OCI-LY1 (cell line): ENCODE data around the gene DLGAP4.

Experiments
- H2AFZ ChIP-seq: fragments of 200-600 bp; sonication (generic), shearing (Covaris generic); 2 replicates; pipeline ENCODE4 v1.6.0; 2014; ENCODE audit warnings: antibody characterized with exemption, mild to moderate bottlenecking, low read length
- H3F3A ChIP-seq: fragments of 200-600 bp; sonication (generic), shearing (Covaris generic); 2 replicates; pipeline ENCODE4 v1.6.0; 2014; ENCODE audit warnings: mild to moderate bottlenecking, antibody characterized with exemption, low read length, moderate library complexity; ENCODE audit not compliant: insufficient read depth
- H3K27ac ChIP-seq: fragments of 200-600 bp; sonication (generic); 2 replicates; pipeline ENCODE4 v1.5.1; 2014; ENCODE audit warnings: low read length, mixed run types, mild to moderate bottlenecking, low read depth; ENCODE audit not compliant: poor library complexity, severe bottlenecking
- H3K27me3 ChIP-seq: fragments of 200-600 bp; sonication (generic); 2 replicates; pipeline ENCODE4 v1.6.0; 2014; ENCODE audit warnings: antibody characterized with exemption, mild to moderate bottlenecking, low read length, moderate library complexity; ENCODE audit not compliant: insufficient read depth
- H3K36me3 ChIP-seq: fragments of 200-600 bp; sonication (generic); 2 replicates; pipeline ENCODE4 v1.6.1; 2014; ENCODE audit warnings: mild to moderate bottlenecking, antibody characterized with exemption, low read length, moderate library complexity, mixed read lengths; ENCODE audit not compliant: insufficient read depth
- H3K4me1 ChIP-seq: fragments of 200-600 bp; sonication (generic); 2 replicates; pipeline ENCODE4 v1.5.1; 2014; ENCODE audit warnings: mild to moderate bottlenecking, low read length, moderate library complexity; ENCODE audit not compliant: insufficient read depth, severe bottlenecking
- H3K4me2 ChIP-seq: fragments of 200-600 bp; sonication (generic), shearing (Covaris generic); 2 replicates; pipeline ENCODE4 v1.6.1; 2014; ENCODE audit warnings: low read length
- H3K4me3 ChIP-seq: fragments of 200-600 bp; sonication (generic); 2 replicates; pipeline ENCODE4 v1.5.1; 2014; ENCODE audit warnings: low read length, low read depth, mild to moderate bottlenecking, mixed read lengths; ENCODE audit not compliant: poor library complexity, severe bottlenecking
- H3K79me2 ChIP-seq: fragments of 200-600 bp; shearing (Covaris generic); 2 replicates; pipeline ENCODE4 v1.6.1; 2016; ENCODE audit warnings: mixed run types, low read length, mixed read lengths; ENCODE audit not compliant: insufficient read depth
- H3K9ac ChIP-seq: fragments of 200-600 bp; sonication (generic), shearing (Covaris generic); 2 replicates; pipeline ENCODE4 v1.6.1; 2014; ENCODE audit warnings: mild to moderate bottlenecking, low read length, mixed read lengths
- H3K9me2 ChIP-seq: fragments of 200-600 bp; sonication (generic), shearing (Covaris generic); 2 replicates; pipeline ENCODE4 v1.6.1; 2014; ENCODE audit warnings: low read depth, mild to moderate bottlenecking, low read length, mixed read lengths
- H3K9me3 ChIP-seq: fragments of 200-600 bp; shearing (Covaris generic); 2 replicates; pipeline ENCODE4 v1.6.1; 2014; ENCODE audit warnings: low read length, mixed read lengths
- H4K20me1 ChIP-seq: fragments of 200-600 bp; sonication (generic), shearing (Covaris generic); 2 replicates; pipeline ENCODE4 v1.6.0; 2016; ENCODE audit warnings: mild to moderate bottlenecking, low read length; ENCODE audit not compliant: insufficient read depth
- EZH2 ChIP-seq: fragments of 200-600 bp; sonication (generic), shearing (Covaris generic); IDR thresholded peaks from 2 replicates; pipeline ENCODE4 v1.8.0; 2017; ENCODE audit warnings: borderline replicate concordance, mixed run types, mild to moderate bottlenecking, antibody characterized with exemption, low read length, moderate library complexity, mixed read lengths
- TF ChIP-seq, protein P1 (sequence below): fragments of 200-600 bp; sonication (generic), shearing (Covaris generic); IDR thresholded peaks from 2 replicates; pipeline ENCODE4 v1.5.1; 2017; ENCODE audit warnings: mild to moderate bottlenecking, antibody characterized with exemption, low read length, moderate library complexity, mixed read lengths

The DLGAP4 gene

DNA sequence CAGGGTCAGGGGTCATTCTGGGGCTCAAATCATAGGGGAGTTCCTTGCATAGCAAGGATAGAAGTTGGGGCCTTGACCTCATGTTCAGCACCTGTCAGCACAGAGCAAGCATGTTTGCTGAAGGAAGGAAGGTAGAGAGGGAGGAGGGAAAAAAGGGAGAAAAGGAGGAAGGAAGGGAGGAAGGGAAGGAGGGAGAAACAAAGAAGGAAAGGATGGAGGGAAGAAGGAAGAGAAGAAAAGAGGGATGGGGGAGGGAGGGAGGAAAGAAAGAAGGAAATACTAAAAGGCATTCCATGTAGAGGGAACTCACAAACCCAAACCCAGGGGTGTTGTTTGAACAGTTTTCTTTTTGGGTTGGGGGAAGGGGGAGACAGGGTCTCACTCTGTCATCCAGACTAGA is 80.1 kb downstream of the DLGAP4 start:
- H3K9me2 ChIP-seq: no peaks in the 10 kb centered on the region
- H2AFZ ChIP-seq: no peak overlapping the region
- H3K27ac ChIP-seq: no peak overlapping the region
- no peaks in the 10 kb centered on the region for H3K9me3 ChIP-seq
- H3K4me3 ChIP-seq: no peak overlapping the region
- no peaks in the 10 kb centered on the region for H4K20me1 ChIP-seq
- TF ChIP-seq, protein P1, sequence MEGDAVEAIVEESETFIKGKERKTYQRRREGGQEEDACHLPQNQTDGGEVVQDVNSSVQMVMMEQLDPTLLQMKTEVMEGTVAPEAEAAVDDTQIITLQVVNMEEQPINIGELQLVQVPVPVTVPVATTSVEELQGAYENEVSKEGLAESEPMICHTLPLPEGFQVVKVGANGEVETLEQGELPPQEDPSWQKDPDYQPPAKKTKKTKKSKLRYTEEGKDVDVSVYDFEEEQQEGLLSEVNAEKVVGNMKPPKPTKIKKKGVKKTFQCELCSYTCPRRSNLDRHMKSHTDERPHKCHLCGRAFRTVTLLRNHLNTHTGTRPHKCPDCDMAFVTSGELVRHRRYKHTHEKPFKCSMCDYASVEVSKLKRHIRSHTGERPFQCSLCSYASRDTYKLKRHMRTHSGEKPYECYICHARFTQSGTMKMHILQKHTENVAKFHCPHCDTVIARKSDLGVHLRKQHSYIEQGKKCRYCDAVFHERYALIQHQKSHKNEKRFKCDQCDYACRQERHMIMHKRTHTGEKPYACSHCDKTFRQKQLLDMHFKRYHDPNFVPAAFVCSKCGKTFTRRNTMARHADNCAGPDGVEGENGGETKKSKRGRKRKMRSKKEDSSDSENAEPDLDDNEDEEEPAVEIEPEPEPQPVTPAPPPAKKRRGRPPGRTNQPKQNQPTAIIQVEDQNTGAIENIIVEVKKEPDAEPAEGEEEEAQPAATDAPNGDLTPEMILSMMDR: no peak
- no peak for TF ChIP-seq EZH2
- H3K27me3 ChIP-seq: 0 out of 2 replicates have a peak, but pooled peaks cover 3% of the 10 kb centered on the region
- no peak overlapping the region for H3K4me2 ChIP-seq
- H3K79me2 ChIP-seq: no peaks in the 10 kb centered on the region
- no peaks in the 10 kb centered on the region for H3K36me3 ChIP-seq
- no peaks in the 10 kb centered on the region for H3K4me1 ChIP-seq
- no peaks in the 10 kb centered on the region for H3F3A ChIP-seq
- no peak overlapping the region for H3K9ac ChIP-seq

DNA sequence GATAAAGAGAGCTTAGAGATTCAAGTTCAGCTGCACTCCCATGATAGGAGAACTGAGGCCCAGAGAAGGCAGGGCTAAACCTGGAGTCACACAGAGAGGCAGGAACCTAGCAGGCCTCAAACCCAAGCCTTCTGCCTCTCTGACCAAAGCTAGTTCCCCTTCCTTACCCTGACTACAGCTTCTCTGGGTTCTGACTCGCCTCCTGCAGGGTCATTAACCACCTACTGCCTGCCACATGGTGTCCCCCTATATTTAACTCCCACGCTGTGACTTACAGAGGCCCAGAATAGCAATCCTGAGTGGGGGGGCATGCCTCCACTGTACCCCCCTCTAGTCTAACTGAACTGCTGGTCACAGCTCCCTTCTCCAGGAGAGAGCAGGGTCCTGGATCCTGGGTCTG is 84.1 kb downstream of the DLGAP4 start:
- Histone ChIP-seq H3K4me2 (no peak overlapping the region), H3K9me2 (no peaks in the 10 kb centered on the region), H3F3A (no peaks in the 10 kb centered on the region), H2AFZ (no peak overlapping the region), H3K9me3 (no peaks in the 10 kb centered on the region), H3K9ac (no peak overlapping the region), H4K20me1 (no peaks in the 10 kb centered on the region), H3K79me2 (no peaks in the 10 kb centered on the region), H3K4me3 (no peak overlapping the region), H3K4me1 (no peaks in the 10 kb centered on the region), H3K27ac (no peak overlapping the region), H3K36me3 (no peaks in the 10 kb centered on the region), H3K27me3 (0 out of 2 replicates have a peak, but pooled peaks cover 3% of the 10 kb centered on the region)
- TF ChIP-seq, protein P1: no peak
- no peak for TF ChIP-seq EZH2

DNA sequence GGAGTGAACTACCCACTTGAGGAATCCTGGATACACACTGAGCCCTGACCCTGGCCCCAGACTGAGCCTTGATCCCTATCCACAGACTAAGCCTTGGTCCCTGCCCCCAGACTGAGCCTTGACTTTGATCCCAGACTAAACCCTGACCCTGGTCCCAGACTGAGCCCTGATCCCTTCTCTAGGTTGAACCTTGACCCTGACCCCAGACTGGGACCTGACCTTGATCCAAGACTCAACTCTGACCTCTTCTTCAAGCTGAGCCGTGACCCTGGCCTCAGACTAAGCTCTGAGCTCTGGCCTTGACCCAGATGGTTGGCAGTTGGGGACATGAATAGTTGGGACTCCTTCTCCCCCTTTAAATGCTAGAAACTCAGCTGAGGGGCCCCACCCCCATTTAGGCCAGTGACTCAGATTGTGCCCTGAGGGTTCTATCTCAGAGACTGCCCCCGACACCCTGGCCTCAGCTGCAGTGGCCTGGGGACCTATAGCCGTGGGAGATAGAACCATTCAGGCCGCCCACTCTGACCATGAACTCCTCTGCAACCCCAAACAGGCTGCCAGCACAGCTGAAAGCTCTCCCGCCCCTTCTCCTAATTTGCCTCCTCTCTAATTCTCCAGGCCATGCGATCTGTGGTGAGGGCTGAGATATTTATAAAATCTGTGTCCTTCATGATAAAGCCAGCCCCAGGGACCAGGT is 84.7 kb downstream of the DLGAP4 start:
- H4K20me1 ChIP-seq: no peaks in the 10 kb centered on the region
- H3K9me3 ChIP-seq: no peaks in the 10 kb centered on the region
- H3K9me2 ChIP-seq: no peaks in the 10 kb centered on the region
- no peaks in the 10 kb centered on the region for H3K36me3 ChIP-seq
- no peak overlapping the region for H3K9ac ChIP-seq
- TF ChIP-seq, protein P1: no peak
- TF ChIP-seq EZH2: no peak
- 0 out of 2 replicates have a peak, but pooled peaks cover 3% of the 10 kb centered on the region for H3K27me3 ChIP-seq
- no peaks in the 10 kb centered on the region for H3F3A ChIP-seq
- H3K4me2 ChIP-seq: no peak overlapping the region
- H2AFZ ChIP-seq: no peak overlapping the region
- no peak overlapping the region for H3K4me3 ChIP-seq
- H3K4me1 ChIP-seq: no peaks in the 10 kb centered on the region
- no peak overlapping the region for H3K27ac ChIP-seq
- H3K79me2 ChIP-seq: no peaks in the 10 kb centered on the region
